Measurements from ENCODE around the gene CAPSL. TPM values are rescaled to one million over a fixed set of nuclear protein-coding genes. Genes with fewer than 3 reads are reported as not detected.
A peak's percentile ranks its signal among the peaks of the same experiment; 100 is the strongest.

Gene CAPSL
- total and polyA plus RNA-seq, 2 of the 8 experiments (the other 6 are each of a cell fraction or from before 2014, with no cell fraction given) = not detected

GRCh38 chr5:35924122-35924949, 14.1 kb downstream of the CAPSL start:
- FAIRE-seq = no peak
- 0 out of 4 replicates have a peak overlapping the region, but pooled peaks of 1 of the 2 experiments have one; percentile 44 for H3K4me2 ChIP-seq (ENCODE audit: insufficient read depth in 1 of 2, low read depth in 2 of 2, low read length in 2 of 2)

More at GRCh38 chr5:35924122-35924949, 14.1 kb downstream of the CAPSL start:
- no peak overlapping the region for H3K9ac ChIP-seq (replicated peaks in 1 of 4; ENCODE audit: extremely low read depth in 1 of 4, low read depth in 3 of 4, low read length in 3 of 4)
- H3K27me3 ChIP-seq (replicated peaks in 1 of 4; ENCODE audit: control insufficient read depth in 3 of 4, extremely low read depth in 1 of 4, insufficient read depth in 3 of 4, low read length in 3 of 4) = peaks cover 5 to 23% (median 17%) of the 10 kb centered on the region in 4 experiments
- no peaks in the 10 kb centered on the region for H3K79me1 ChIP-seq (ENCODE audit: low read depth, low read length)
- no peak overlapping the region for H3K14ac ChIP-seq (ENCODE audit: insufficient read length)
- no peak overlapping the region for H2BK20ac ChIP-seq (ENCODE audit: low read length)
- no peak overlapping the region for H2BK120ac ChIP-seq (replicated peaks; ENCODE audit: low read depth, low read length)
- H2AFZ ChIP-seq (ENCODE audit: low read length) = no peak overlapping the region
- no peak overlapping the region for H3K18ac ChIP-seq (ENCODE audit: extremely low read depth, low read length)
- WGBS, 2 experiments (ENCODE audit: extremely low coverage in 1 of 2, insufficient coverage in 1 of 2, insufficient read length in 1 of 2, insufficient replicate concordance in 2 of 2, low coverage in 1 of 2, low lambda C conversion rate in 2 of 2, missing lambda C conversion rate in 1 of 2) = 73% methylated on average over 10 of the region's 10 CpGs; no CpG with 5 or more reads in 1 of the 2 experiments
- POLR2A ChIA-PET (ENCODE audit: partially characterized antibody) = no interaction called here
- DNase-seq (ENCODE audit: low read depth in 1 of 2, low spot score in 2 of 2) = no peak
- no peak overlapping the region for H2BK5ac ChIP-seq (ENCODE audit: low read depth, low read length)
- H3K23me2 ChIP-seq (ENCODE audit: low read depth, low read length) = no peaks in the 10 kb centered on the region
- no peaks in the 10 kb centered on the region for H3K4me1 ChIP-seq (replicated peaks in 1 of 4; ENCODE audit: control insufficient read depth in 3 of 4, insufficient read depth in 4 of 4, low read length in 3 of 4)
- H2AK5ac ChIP-seq (ENCODE audit: low read depth, low read length) = no peak overlapping the region
- no peaks in the 10 kb centered on the region for H3K36me3 ChIP-seq (ENCODE audit: control insufficient read depth in 2 of 4, insufficient read depth in 4 of 4, low read length in 3 of 4)
- H3K56ac ChIP-seq (replicated peaks; ENCODE audit: insufficient read length, low read depth, low read length) = no peak overlapping the region
- no peak overlapping the region for H3K27ac ChIP-seq (ENCODE audit: low read depth, low read length)
- CTCF ChIA-PET (ENCODE audit: partially characterized antibody) = interaction anchor here (0.6 to 4.2 kb wide), 40 partner anchors 8 to 832 kb away, joined by 3 to 45 read pairs (median 4); partner anchors contain the start of gene CAPSL
- H4K5ac ChIP-seq (ENCODE audit: insufficient read length, low read depth, low read length) = no peak overlapping the region
- no peak overlapping the region for H2BK15ac ChIP-seq (ENCODE audit: low read length)
- no peak overlapping the region for H4K91ac ChIP-seq (replicated peaks; ENCODE audit: insufficient read length, low read length)
- no peak overlapping the region for H3K4ac ChIP-seq (replicated peaks; ENCODE audit: insufficient read length, low read depth, low read length)
- H3K4me3 ChIP-seq (ENCODE audit: extremely low read depth in 1 of 4, insufficient read depth in 2 of 4, low read depth in 3 of 4, low read length in 4 of 4) = no peak overlapping the region
- H2BK12ac ChIP-seq (ENCODE audit: low read depth, low read length) = no peak overlapping the region
- no peak overlapping the region for H4K8ac ChIP-seq (ENCODE audit: extremely low read depth, insufficient read depth, low read length)
- H3K23ac ChIP-seq (ENCODE audit: insufficient read length) = no peak overlapping the region
- H3K79me2 ChIP-seq (ENCODE audit: control insufficient read depth in 1 of 2, insufficient read depth in 2 of 2, low read length in 2 of 2) = no peaks in the 10 kb centered on the region
- no peaks in the 10 kb centered on the region for H3K9me3 ChIP-seq (ENCODE audit: insufficient read depth in 2 of 2, low read depth in 1 of 2, low read length in 1 of 2)
- peaks cover 2 to 3% of the 10 kb centered on the region in 2 experiments for H4K20me1 ChIP-seq (replicated peaks in 1 of 2; ENCODE audit: control insufficient read depth in 1 of 2, insufficient read depth in 2 of 2, low read length in 2 of 2)
